CD4-positive, alpha-beta T cell treated with Interleukin-10 for 1 hour (primary cell): ENCODE measurements around the gene HMCN2.

Source experiments
- DNase-seq: peaks from one replicate; pipeline ENCODE4 v3.0.0-alpha.2; 2020

The HMCN2 gene

GRCh38 chr9:130371196-130371966 is 105.8 kb downstream of the HMCN2 start:
- no peak for DNase-seq

- no peak for DNase-seq
Measured at GRCh38 chr9:130372057-130372456, 106.5 kb downstream of the HMCN2 start.

- DNase-seq: no peak
Measured at GRCh38 chr9:130373679-130374325, 108.2 kb downstream of the HMCN2 start.

GRCh38 chr9:130377612-130378011 is 112.1 kb downstream of the HMCN2 start:
- DNase-seq: no peak

- no peak for DNase-seq
Measured at GRCh38 chr9:130378875-130379648, 113.5 kb downstream of the HMCN2 start.

GRCh38 chr9:130379649-130379970 is 114.0 kb downstream of the HMCN2 start:
- no peak for DNase-seq

- DNase-seq: no peak
Measured at GRCh38 chr9:130380920-130381469, 115.4 kb downstream of the HMCN2 start.

GRCh38 chr9:130381660-130382059 is 116.1 kb downstream of the HMCN2 start:
- DNase-seq: no peak

GRCh38 chr9:130382096-130382495 is 116.5 kb downstream of the HMCN2 start:
- no peak for DNase-seq

- DNase-seq: no peak
Measured at GRCh38 chr9:130382636-130383349, 117.2 kb downstream of the HMCN2 start.

- no peak for DNase-seq
Measured at GRCh38 chr9:130383350-130383715, 117.8 kb downstream of the HMCN2 start.

- DNase-seq: no peak
Measured at GRCh38 chr9:130383979-130384676, 118.6 kb downstream of the HMCN2 start.

GRCh38 chr9:130385257-130385656 is 119.7 kb downstream of the HMCN2 start:
- DNase-seq: no peak

GRCh38 chr9:130387398-130387797 is 121.8 kb downstream of the HMCN2 start:
- no peak for DNase-seq

GRCh38 chr9:130387905-130388304 is 122.3 kb downstream of the HMCN2 start:
- DNase-seq: no peak

- no peak for DNase-seq
Measured at GRCh38 chr9:130390390-130390789, 124.8 kb downstream of the HMCN2 start.

GRCh38 chr9:130390986-130391385 is 125.4 kb downstream of the HMCN2 start:
- no peak for DNase-seq

GRCh38 chr9:130391866-130392265 is 126.3 kb downstream of the HMCN2 start:
- DNase-seq: no peak

GRCh38 chr9:130393681-130394071 is 128.1 kb downstream of the HMCN2 start:
- no peak for DNase-seq

- no peak for DNase-seq
Measured at GRCh38 chr9:130394320-130394719, 128.8 kb downstream of the HMCN2 start.

GRCh38 chr9:130394814-130395470 is 129.4 kb downstream of the HMCN2 start:
- no peak for DNase-seq
